Activated T-cell treated with anti-CD3 and anti-CD28 coated beads, Interleukin-2, amount 50 U/mL, for 72 hours (primary cell): Measurements from ENCODE around the gene TSC2. TPM values are rescaled to one million over a fixed set of nuclear protein-coding genes. Genes with fewer than 3 reads are reported as not detected.
A peak's percentile ranks its signal among the peaks of the same experiment; 100 is the strongest.

Source experiments
- ATAC-seq, 2 donors: fragments of 150-1000 bp; cut with Tn5 transposase; replicated peaks in 1 of 2; 2 replicates each; pipeline ENCODE4 v1.10.0; 2021; ENCODE audit warnings: moderate library complexity in 2 of 2, mild to moderate bottlenecking in 1 of 2
- DNase-seq, 2 donors: peaks; one replicate each; pipeline ENCODE4 v3.0.0; 2021 to 2022; ENCODE audit warnings: mixed read lengths in 1 of 2
- H3K27ac Mint-ChIP-seq: one replicate; pipeline ENCODE4 v1.8.0; 2022; ENCODE audit warnings: mild to moderate bottlenecking, moderate library complexity, mixed read lengths
- H3K27me3 Mint-ChIP-seq: one replicate; pipeline ENCODE4 v1.8.0; 2022; ENCODE audit warnings: low read depth, mixed read lengths
- H3K36me3 Mint-ChIP-seq, 2 donors: one replicate each; pipeline ENCODE4 v1.8.0; 2022; ENCODE audit warnings: mixed read lengths in 2 of 2, mild to moderate bottlenecking in 1 of 2; ENCODE audit not compliant: insufficient read depth in 2 of 2
- H3K4me1 Mint-ChIP-seq: one replicate; pipeline ENCODE4 v1.8.0; 2022; ENCODE audit warnings: low read depth, mixed read lengths
- H3K4me3 Mint-ChIP-seq, 2 donors: one replicate each; pipeline ENCODE4 v1.8.0; 2022; ENCODE audit warnings: mild to moderate bottlenecking in 2 of 2, mixed read lengths in 2 of 2, moderate library complexity in 2 of 2
- H3K9me3 Mint-ChIP-seq, 2 donors: one replicate each; pipeline ENCODE4 v1.8.0; 2022; ENCODE audit warnings: mixed read lengths in 2 of 2
- total RNA-seq, 2 donors: library from RNA; stranded (reverse); gene quantifications; one replicate each; pipeline ENCODE4 v1.2.3, GENCODE V29; 2022

TSC2 gene
- total RNA-seq, 2 donors from 2014 or later: 96.6 to 98.4 TPM

- peaks cover 39% of the 10 kb centered on the region for H3K27me3 Mint-ChIP-seq
- H3K27ac Mint-ChIP-seq: no peak within 1 kb of the TSS
- H3K4me3 Mint-ChIP-seq: peak within 1 kb of the TSS; percentile 49 to 75
- H3K4me1 Mint-ChIP-seq: peaks cover 19% of the 10 kb centered on the region
- H3K9me3 Mint-ChIP-seq: no peaks in the 10 kb centered on the region
- H3K36me3 Mint-ChIP-seq: no peaks in the 10 kb centered on the region
- DNase-seq (peak; percentile 37 to 57), ATAC-seq (peak; percentile 18 to 21)
Observed at GRCh38 chr16:2019518-2019920, 28.3 kb upstream of the TSC2 start, which contains the start of gene NPW. Gene NPW (plus strand): TSS chr16:2019785.

DNA sequence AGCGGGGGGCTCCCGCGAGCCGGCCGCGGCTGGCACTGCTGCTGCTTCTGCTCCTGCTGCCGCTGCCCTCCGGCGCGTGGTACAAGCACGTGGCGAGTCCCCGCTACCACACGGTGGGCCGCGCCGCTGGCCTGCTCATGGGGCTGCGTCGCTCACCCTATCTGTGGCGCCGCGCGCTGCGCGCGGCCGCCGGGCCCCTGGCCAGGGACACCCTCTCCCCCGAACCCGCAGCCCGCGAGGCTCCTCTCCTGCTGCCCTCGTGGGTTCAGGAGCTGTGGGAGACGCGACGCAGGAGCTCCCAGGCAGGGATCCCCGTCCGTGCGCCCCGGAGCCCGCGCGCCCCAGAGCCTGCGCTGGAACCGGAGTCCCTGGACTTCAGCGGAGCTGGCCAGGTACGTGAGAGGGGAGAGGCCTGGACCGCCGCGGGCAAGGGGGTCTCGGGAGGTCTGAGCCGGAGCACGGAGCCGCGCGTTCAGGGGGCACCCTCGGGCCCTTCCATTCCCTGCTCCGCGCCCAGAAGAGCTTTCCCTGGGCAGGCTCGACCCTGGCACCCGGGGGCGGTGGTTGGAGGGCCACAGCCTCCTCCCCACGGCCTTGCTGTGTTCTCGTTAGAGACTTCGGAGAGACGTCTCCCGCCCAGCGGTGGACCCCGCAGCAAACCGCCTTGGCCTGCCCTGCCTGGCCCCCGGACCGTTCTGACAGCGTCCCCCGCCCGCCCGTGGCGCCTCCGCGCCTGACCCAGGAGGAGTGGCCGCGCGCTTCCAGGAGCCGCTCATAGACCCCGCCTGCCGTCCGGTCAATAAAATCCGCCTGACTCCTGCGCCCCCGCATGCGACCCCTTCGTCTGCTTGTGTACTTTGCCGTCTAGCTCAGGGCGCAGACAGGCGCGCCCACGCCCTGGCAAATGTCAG lies 27.6 kb upstream of the TSC2 start:
- DNase-seq (no peak), ATAC-seq (no peak)
- Mint-ChIP-seq H3K4me3 (peak overlapping the region; percentile 49 to 75), H3K36me3 (no peaks in the 10 kb centered on the region), H3K27ac (no peak overlapping the region), H3K27me3 (peaks cover 39% of the 10 kb centered on the region), H3K9me3 (no peaks in the 10 kb centered on the region), H3K4me1 (peaks cover 19% of the 10 kb centered on the region)

GRCh38 chr16:2022723-2023091 lies 25.1 kb upstream of the TSC2 start:
- Mint-ChIP-seq H3K4me1 (peaks cover 19% of the 10 kb centered on the region), H3K27me3 (peaks cover 48% of the 10 kb centered on the region), H3K9me3 (no peaks in the 10 kb centered on the region), H3K27ac (no peak overlapping the region), H3K36me3 (no peaks in the 10 kb centered on the region), H3K4me3 (peak overlapping the region; percentile 79 to 87)
- peak; percentile 44 to 49 for ATAC-seq
- peak; percentile 37 to 51 for DNase-seq

DNA sequence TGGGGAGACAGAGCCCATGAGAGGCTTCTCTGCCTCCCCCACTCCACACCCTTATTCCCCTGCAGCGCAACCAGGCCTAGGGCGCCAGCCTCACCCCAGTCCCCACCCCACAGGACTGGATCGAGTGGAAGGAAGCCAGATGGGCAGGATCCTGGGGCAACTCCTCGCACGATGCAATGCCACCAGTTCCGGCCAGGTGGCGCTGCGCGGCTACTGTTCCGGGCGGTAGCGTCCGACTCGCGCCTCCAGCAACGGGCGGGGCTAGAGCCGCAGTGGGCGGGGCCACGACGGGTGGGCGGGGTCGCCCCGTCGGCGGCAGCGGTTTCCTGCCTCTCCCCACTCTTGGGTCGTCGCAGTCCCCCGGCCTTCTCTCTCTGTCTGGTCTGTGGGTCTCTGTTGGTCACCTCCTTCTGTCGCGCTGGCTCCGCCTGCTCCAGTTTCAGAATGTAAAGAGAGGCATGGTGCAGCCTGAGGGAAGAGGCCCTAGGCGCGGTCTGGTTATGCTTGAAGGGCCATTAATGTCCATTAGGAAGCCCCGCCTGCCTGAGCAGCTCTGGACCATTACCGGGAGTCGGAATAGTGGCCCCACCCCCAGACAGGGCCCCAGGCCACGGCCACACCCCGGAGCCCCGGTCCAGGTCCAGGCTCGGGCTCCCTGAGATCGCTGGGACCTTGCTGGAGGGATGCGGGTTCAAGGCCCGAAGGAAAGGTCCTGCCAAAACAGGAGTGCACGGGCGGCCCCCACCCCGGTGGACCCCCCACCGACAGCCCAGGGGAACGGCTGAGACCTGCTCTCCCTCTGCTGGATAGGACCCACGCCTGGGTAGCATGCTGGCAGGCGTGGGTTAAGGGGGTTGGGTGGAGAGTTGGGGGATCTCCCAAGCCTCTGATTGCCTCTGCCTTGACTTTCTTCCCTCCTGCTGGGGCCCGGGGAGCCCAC lies 24.4 kb upstream of the TSC2 start:
- H3K4me1 Mint-ChIP-seq: peaks cover 19% of the 10 kb centered on the region
- no peaks in the 10 kb centered on the region for H3K36me3 Mint-ChIP-seq
- DNase-seq (peak; percentile 93 to 98), ATAC-seq (peak; percentile 75 to 78)
- no peaks in the 10 kb centered on the region for H3K9me3 Mint-ChIP-seq
- H3K4me3 Mint-ChIP-seq: peak overlapping the region; percentile 79 to 87
- H3K27ac Mint-ChIP-seq: no peak overlapping the region
- peaks cover 49% of the 10 kb centered on the region for H3K27me3 Mint-ChIP-seq

- ATAC-seq (no peak), DNase-seq (no peak)
- H3K27me3 Mint-ChIP-seq: peaks cover 44% of the 10 kb centered on the region
- H3K4me3 Mint-ChIP-seq: peak overlapping the region in 1 of 2 donors; percentile 37
- no peak overlapping the region for H3K27ac Mint-ChIP-seq
- H3K36me3 Mint-ChIP-seq: no peaks in the 10 kb centered on the region
- no peaks in the 10 kb centered on the region for H3K9me3 Mint-ChIP-seq
- H3K4me1 Mint-ChIP-seq: peaks cover 19% of the 10 kb centered on the region
Observed at GRCh38 chr16:2024032-2024420, 23.8 kb upstream of the TSC2 start.

DNA sequence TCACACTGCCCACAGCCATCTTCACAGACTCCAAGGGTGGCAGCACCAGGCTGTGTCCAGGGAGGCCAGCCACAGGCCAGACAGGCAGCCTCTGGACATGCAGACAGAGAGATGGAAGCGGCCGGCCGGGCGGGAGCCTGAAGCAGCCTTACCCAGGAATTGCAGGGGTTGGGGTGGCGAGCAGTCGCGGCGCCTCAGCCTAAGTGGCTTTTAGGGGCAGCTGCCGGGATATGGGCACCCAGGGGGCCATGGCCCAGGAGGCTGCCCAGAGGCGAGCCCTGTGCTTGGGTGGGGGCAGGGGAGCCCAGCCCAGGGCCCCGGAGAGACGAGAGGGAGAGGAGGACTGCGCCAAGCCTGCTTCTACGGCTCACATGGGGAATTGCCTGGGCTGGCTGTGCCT lies 22.5 kb upstream of the TSC2 start:
- Mint-ChIP-seq H3K4me3 (peak overlapping the region in 1 of 2 donors; percentile 59), H3K9me3 (no peaks in the 10 kb centered on the region), H3K27ac (no peak overlapping the region), H3K27me3 (peaks cover 43% of the 10 kb centered on the region), H3K36me3 (no peaks in the 10 kb centered on the region), H3K4me1 (peaks cover 19% of the 10 kb centered on the region)
- ATAC-seq (no peak), DNase-seq (no peak)

DNA sequence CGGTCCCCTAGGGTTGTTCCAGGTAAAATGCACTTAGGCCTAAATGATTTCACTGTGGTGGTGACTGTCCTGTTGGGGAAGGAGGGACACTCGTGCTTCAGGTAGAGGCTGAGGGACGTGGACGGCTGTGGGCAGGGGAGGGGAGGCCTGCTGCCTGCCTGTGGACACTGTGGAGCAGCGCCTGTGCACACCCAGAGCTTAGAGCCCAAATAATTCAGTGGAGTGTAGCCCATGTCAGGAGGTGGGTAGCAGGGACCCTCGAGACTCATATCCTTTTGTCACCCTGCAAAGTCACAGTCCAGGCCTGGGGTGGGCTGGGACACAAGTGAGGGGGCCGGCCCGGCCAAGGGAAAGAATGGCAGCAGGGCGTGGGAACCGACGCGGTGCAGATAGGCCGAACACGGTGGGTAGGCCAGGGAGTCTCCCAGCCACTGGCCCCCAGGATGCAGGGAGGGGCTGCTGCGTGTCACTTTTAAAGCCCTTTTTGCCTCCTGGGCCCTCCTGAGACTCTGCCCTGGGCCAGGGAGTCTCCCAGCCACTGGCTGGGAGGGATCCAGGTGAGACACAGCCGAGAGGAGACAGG lies 21.8 kb upstream of the TSC2 start:
- DNase-seq (no peak), ATAC-seq (no peak)
- Mint-ChIP-seq H3K4me3 (peak overlapping the region; percentile 59 to 61), H3K36me3 (no peaks in the 10 kb centered on the region), H3K27me3 (peaks cover 36% of the 10 kb centered on the region), H3K27ac (no peak overlapping the region), H3K9me3 (no peaks in the 10 kb centered on the region), H3K4me1 (peaks cover 14% of the 10 kb centered on the region)

GRCh38 chr16:2026461-2027023 lies 21.2 kb upstream of the TSC2 start, which contains the start of gene NHERF2:
Gene NHERF2 (plus strand): TSS chr16:2026902. CDS start chr16:2027006, 104 bp downstream.
- peak; percentile 16 to 25 for ATAC-seq
- DNase-seq: no peak
- Mint-ChIP-seq H3K4me1 (peaks cover 12% of the 10 kb centered on the region), H3K27ac (no peak within 1 kb of the TSS), H3K27me3 (peaks cover 31% of the 10 kb centered on the region), H3K4me3 (peak within 1 kb of the TSS; percentile 59 to 72), H3K9me3 (no peaks in the 10 kb centered on the region), H3K36me3 (no peaks in the 10 kb centered on the region)

- no peak overlapping the region for H3K27ac Mint-ChIP-seq
- peaks cover 24% of the 10 kb centered on the region for H3K27me3 Mint-ChIP-seq
- peak overlapping the region; percentile 49 to 72 for H3K4me3 Mint-ChIP-seq
- peak in 1 of 2 donors; percentile 32 for DNase-seq
- peaks cover 12% of the 10 kb centered on the region for H3K4me1 Mint-ChIP-seq
- peak; percentile 16 to 26 for ATAC-seq
- H3K36me3 Mint-ChIP-seq: no peaks in the 10 kb centered on the region
- no peaks in the 10 kb centered on the region for H3K9me3 Mint-ChIP-seq
Observed at GRCh38 chr16:2027024-2028010, 20.5 kb upstream of the TSC2 start.

DNA sequence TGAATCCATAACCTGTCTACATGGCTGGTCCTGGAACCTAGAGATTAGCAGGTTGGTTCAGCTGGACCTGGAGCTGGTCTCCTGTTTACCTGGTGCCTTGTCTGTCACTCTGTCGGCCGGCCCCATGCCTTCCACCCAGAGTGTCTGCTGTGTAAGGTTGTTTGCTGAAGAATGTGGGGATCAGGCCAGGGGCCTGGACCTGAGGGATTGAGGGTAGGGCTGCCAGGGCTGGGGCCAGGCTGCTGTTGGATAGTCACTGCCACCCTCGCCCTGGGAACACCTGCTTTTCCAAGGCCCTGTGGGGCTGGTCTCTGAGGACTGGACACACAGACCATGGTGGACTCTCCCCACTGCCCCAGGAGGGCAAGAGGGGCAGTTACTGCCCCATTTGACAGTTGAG lies 19.6 kb upstream of the TSC2 start:
- H3K27me3 Mint-ChIP-seq: peaks cover 17% of the 10 kb centered on the region
- no peaks in the 10 kb centered on the region for H3K9me3 Mint-ChIP-seq
- no peaks in the 10 kb centered on the region for H3K36me3 Mint-ChIP-seq
- ATAC-seq (no peak), DNase-seq (no peak)
- H3K4me1 Mint-ChIP-seq: peaks cover 4% of the 10 kb centered on the region
- no peak overlapping the region for H3K4me3 Mint-ChIP-seq
- H3K27ac Mint-ChIP-seq: no peak overlapping the region

- H3K27ac Mint-ChIP-seq: no peak overlapping the region
- DNase-seq (no peak), ATAC-seq (no peak)
- no peak overlapping the region for H3K4me3 Mint-ChIP-seq
- H3K4me1 Mint-ChIP-seq: no peaks in the 10 kb centered on the region
- no peaks in the 10 kb centered on the region for H3K36me3 Mint-ChIP-seq
- peaks cover 17% of the 10 kb centered on the region for H3K27me3 Mint-ChIP-seq
- no peaks in the 10 kb centered on the region for H3K9me3 Mint-ChIP-seq
Observed at GRCh38 chr16:2028620-2029220, 19.1 kb upstream of the TSC2 start.
